Neuron (in vitro differentiated cells): ENCODE measurements around the gene SNX8.

Source experiments
- H2AFZ ChIP-seq: one replicate; pipeline ENCODE4 v1.6.1; 2013; ENCODE audit warnings: low read depth, mild to moderate bottlenecking, inconsistent platforms, low read length, moderate library complexity
- H3K27me3 ChIP-seq: one replicate; pipeline ENCODE4 v1.6.1; 2013; ENCODE audit warnings: low read length; ENCODE audit not compliant: insufficient read depth
- H3K36me3 ChIP-seq: one replicate; pipeline ENCODE4 v1.6.1; 2013; ENCODE audit warnings: low read length; ENCODE audit not compliant: insufficient read depth
- H3K4me1 ChIP-seq: one replicate; pipeline ENCODE4 v1.6.1; 2013; ENCODE audit warnings: low read length; ENCODE audit not compliant: insufficient read depth
- H3K4me3 ChIP-seq: 2 replicates; pipeline ENCODE4 v1.5.1; 2013; ENCODE audit warnings: mild to moderate bottlenecking, low read length, moderate library complexity
- H3K9me3 ChIP-seq: one replicate; pipeline ENCODE4 v1.6.1; 2013; ENCODE audit warnings: low read length

SNX8 gene

GRCh38 chr7:2314209-2314955 is at the start of gene SNX8:
Gene SNX8, minus strand, starts transcription at chr7:2314441. Its CDS starts 20 bp downstream, at chr7:2314421.
- no peaks in the 10 kb centered on the region for H3K27me3 ChIP-seq
- H3K9me3 ChIP-seq, result peaks cover 1% of the 10 kb centered on the region
- H3K4me3 ChIP-seq, result peak within 1 kb of the TSS; percentile 70
- H3K4me1 ChIP-seq, result peaks cover 9% of the 10 kb centered on the region
- H3K36me3 ChIP-seq, result peaks cover 2% of the 10 kb centered on the region
- peak within 1 kb of the TSS; percentile 69 for H2AFZ ChIP-seq

- Histone ChIP-seq H3K36me3 (peaks cover 77% of the 10 kb centered on the region), H3K27me3 (no peaks in the 10 kb centered on the region), H3K4me3 (no peak overlapping the region), H3K9me3 (no peaks in the 10 kb centered on the region), H3K4me1 (peaks cover 8% of the 10 kb centered on the region), H2AFZ (no peak overlapping the region)
Measured at GRCh38 chr7:2362385-2363088, 48.3 kb upstream of the SNX8 start.

- Histone ChIP-seq H3K36me3 (peaks cover 70% of the 10 kb centered on the region), H2AFZ (no peak overlapping the region), H3K9me3 (no peaks in the 10 kb centered on the region), H3K4me3 (no peak overlapping the region), H3K27me3 (no peaks in the 10 kb centered on the region), H3K4me1 (peaks cover 22% of the 10 kb centered on the region)
Measured at GRCh38 chr7:2360796-2361195, 46.6 kb upstream of the SNX8 start.

GRCh38 chr7:2359610-2360009 is 45.4 kb upstream of the SNX8 start:
- Histone ChIP-seq H3K4me3 (no peak overlapping the region), H3K27me3 (no peaks in the 10 kb centered on the region), H3K4me1 (peaks cover 25% of the 10 kb centered on the region), H3K36me3 (peaks cover 60% of the 10 kb centered on the region), H2AFZ (no peak overlapping the region), H3K9me3 (no peaks in the 10 kb centered on the region)

- Histone ChIP-seq H3K9me3 (no peaks in the 10 kb centered on the region), H2AFZ (no peak overlapping the region), H3K4me3 (no peak overlapping the region), H3K27me3 (no peaks in the 10 kb centered on the region), H3K36me3 (peaks cover 54% of the 10 kb centered on the region), H3K4me1 (peaks cover 25% of the 10 kb centered on the region)
Measured at GRCh38 chr7:2358968-2359527, 44.8 kb upstream of the SNX8 start.

- H2AFZ ChIP-seq, result no peak overlapping the region
- H3K36me3 ChIP-seq, result peaks cover 40% of the 10 kb centered on the region
- no peaks in the 10 kb centered on the region for H3K27me3 ChIP-seq
Measured at GRCh38 chr7:2357571-2357970, 43.3 kb upstream of the SNX8 start.

GRCh38 chr7:2357165-2357564 is 42.9 kb upstream of the SNX8 start:
- Histone ChIP-seq H3K4me1 (peaks cover 25% of the 10 kb centered on the region), H3K9me3 (no peaks in the 10 kb centered on the region), H3K4me3 (no peak overlapping the region), H3K27me3 (no peaks in the 10 kb centered on the region), H3K36me3 (peaks cover 36% of the 10 kb centered on the region), H2AFZ (no peak overlapping the region)

More at GRCh38 chr7:2357571-2357970, 43.3 kb upstream of the SNX8 start:
- peaks cover 25% of the 10 kb centered on the region for H3K4me1 ChIP-seq
- no peaks in the 10 kb centered on the region for H3K9me3 ChIP-seq
- H3K4me3 ChIP-seq, result no peak overlapping the region

GRCh38 chr7:2355705-2356008 is 41.4 kb upstream of the SNX8 start:
- H3K4me3 ChIP-seq, result peak overlapping the region; percentile 63
- H3K4me1 ChIP-seq, result peaks cover 25% of the 10 kb centered on the region
- no peak overlapping the region for H2AFZ ChIP-seq
- peaks cover 28% of the 10 kb centered on the region for H3K36me3 ChIP-seq
- no peaks in the 10 kb centered on the region for H3K9me3 ChIP-seq
- no peaks in the 10 kb centered on the region for H3K27me3 ChIP-seq

- Histone ChIP-seq H3K9me3 (no peaks in the 10 kb centered on the region), H3K4me1 (peaks cover 23% of the 10 kb centered on the region), H3K4me3 (peak overlapping the region; percentile 63), H3K36me3 (peaks cover 25% of the 10 kb centered on the region), H3K27me3 (no peaks in the 10 kb centered on the region), H2AFZ (no peak overlapping the region)
Measured at GRCh38 chr7:2354939-2355704, 40.9 kb upstream of the SNX8 start.

- H2AFZ ChIP-seq, result peak within 1 kb of the TSS; percentile 97
- peaks cover 17% of the 10 kb centered on the region for H3K4me1 ChIP-seq
- H3K4me3 ChIP-seq, result peak within 1 kb of the TSS; percentile 63
- H3K9me3 ChIP-seq, result no peaks in the 10 kb centered on the region
- H3K27me3 ChIP-seq, result no peaks in the 10 kb centered on the region
- peaks cover 20% of the 10 kb centered on the region for H3K36me3 ChIP-seq
Measured at GRCh38 chr7:2354186-2354938, 40.1 kb upstream of the SNX8 start, which contains the start of gene EIF3B. Gene EIF3B, plus strand, starts transcription at chr7:2354827. Its CDS starts 95 bp downstream, at chr7:2354922.

GRCh38 chr7:2353936-2354185 is 39.6 kb upstream of the SNX8 start:
- H3K4me1 ChIP-seq, result peaks cover 17% of the 10 kb centered on the region
- peak overlapping the region; percentile 97 for H2AFZ ChIP-seq
- peak overlapping the region; percentile 63 for H3K4me3 ChIP-seq
- peaks cover 20% of the 10 kb centered on the region for H3K36me3 ChIP-seq
- no peaks in the 10 kb centered on the region for H3K27me3 ChIP-seq
- H3K9me3 ChIP-seq, result no peaks in the 10 kb centered on the region

- H3K4me1 ChIP-seq, result peaks cover 17% of the 10 kb centered on the region
- no peaks in the 10 kb centered on the region for H3K9me3 ChIP-seq
- H2AFZ ChIP-seq, result peak overlapping the region; percentile 97
- peaks cover 15% of the 10 kb centered on the region for H3K36me3 ChIP-seq
- no peaks in the 10 kb centered on the region for H3K27me3 ChIP-seq
- H3K4me3 ChIP-seq, result peak overlapping the region; percentile 63
Measured at GRCh38 chr7:2353113-2353935, 39.1 kb upstream of the SNX8 start.
